MCF 10A (cell line): ENCODE results near the gene RGS4. TPM values are rescaled to one million over a fixed set of nuclear protein-coding genes. Genes with fewer than 3 reads are reported as not detected.

Source experiments
- BruUV-seq: library from RNA; stranded (reverse); fragments of 400-500 nt; replicated peaks from 2 replicates; lab custom pipeline; 2021; lab: Mats Ljungman, UMichigan
- CTCF ChIA-PET: fragments of 300-600 bp; sonication (Branson Sonifier 250); formaldehyde crosslinking; extraction: SDS; loops from one replicate; lab custom pipeline; 2021; ENCODE audit warnings: antibody characterized with exemption, inconsistent platforms; lab: Yijun Ruan, JAX
- POLR2A ChIA-PET: fragments of 300-600, 350-650 bp; sonication (Branson Sonifier 250); formaldehyde crosslinking; extraction: SDS; loops from one replicate; lab custom pipeline; 2020; ENCODE audit warnings: antibody characterized with exemption, inconsistent platforms; lab: Yijun Ruan, JAX
- DNase-seq: peaks from one replicate; pipeline ENCODE4 v3.0.0-alpha.2; 2018; ENCODE audit not compliant: unreplicated experiment
- H3K27ac Mint-ChIP-seq: one replicate; pipeline ENCODE4 v1.8.0; 2022; ENCODE audit warnings: mild to moderate bottlenecking, low read depth, mixed read lengths; ENCODE audit not compliant: unreplicated experiment
- H3K27me3 Mint-ChIP-seq: one replicate; pipeline ENCODE4 v1.8.0; 2022; ENCODE audit warnings: mixed read lengths; ENCODE audit not compliant: insufficient read depth, unreplicated experiment
- H3K36me3 Mint-ChIP-seq: one replicate; pipeline ENCODE4 v1.8.0; 2022; ENCODE audit warnings: mild to moderate bottlenecking, moderate library complexity, mixed read lengths; ENCODE audit not compliant: insufficient read depth, unreplicated experiment
- H3K4me1 Mint-ChIP-seq: one replicate; pipeline ENCODE4 v1.8.0; 2022; ENCODE audit warnings: mixed read lengths; ENCODE audit not compliant: insufficient read depth, unreplicated experiment
- H3K4me3 Mint-ChIP-seq: one replicate; pipeline ENCODE4 v1.8.0; 2022; ENCODE audit warnings: mild to moderate bottlenecking, moderate library complexity, mixed read lengths; ENCODE audit not compliant: unreplicated experiment
- H3K9me3 Mint-ChIP-seq: one replicate; pipeline ENCODE4 v1.8.0; 2022; ENCODE audit warnings: mixed read lengths; ENCODE audit not compliant: unreplicated experiment
- CTCF ChIP-seq: fragments of 200-600 bp; IDR thresholded peaks from one replicate; pipeline ENCODE4 v1.8.0; 2022; ENCODE audit warnings: antibody characterized with exemption, mild to moderate bottlenecking; ENCODE audit not compliant: unreplicated experiment
- intact Hi-C: fragments of 100-400 bp; cut with micrococcal nuclease; formaldehyde crosslinking; loops from 2 replicates; pipeline ENCODE4 v1.14.1; 2022
- total RNA-seq: library from RNA; stranded (reverse); gene quantifications from 2 replicates; pipeline ENCODE4 v1.2.3, GENCODE V29; 2022

The RGS4 gene
- total RNA-seq, 1 experiment from 2014 or later: 0.28 TPM

GRCh38 chr1:163071405-163072255, 2.5 kb downstream of the RGS4 start:
- no peak overlapping the region for H3K4me3 Mint-ChIP-seq
- H3K9me3 Mint-ChIP-seq: no peaks in the 10 kb centered on the region
- ChIA-PET POLR2A (no interaction called here), CTCF (interaction anchor here (0.5 to 8.3 kb wide), 69 partner anchors 10 to 1020 kb away, joined by 3 to 148 read pairs (median 4); partner anchors contain the start of gene CCDC190)
- peaks cover 44% of the 10 kb centered on the region for H3K27me3 Mint-ChIP-seq
- peaks cover 5% of the 10 kb centered on the region for H3K4me1 Mint-ChIP-seq
- intact Hi-C loops: loop anchor here (1.0 to 5.0 kb wide), 5 partner anchors 103 to 244 kb away; no protein-coding TSS in a partner anchor
- peak; percentile 90 for DNase-seq
- H3K27ac Mint-ChIP-seq: no peak overlapping the region
- no peaks in the 10 kb centered on the region for H3K36me3 Mint-ChIP-seq
- no TSS peak for BruUV-seq
- TF ChIP-seq CTCF: peak; percentile 88

- Mint-ChIP-seq H3K9me3 (no peaks in the 10 kb centered on the region), H3K27ac (no peak overlapping the region), H3K36me3 (no peaks in the 10 kb centered on the region), H3K4me1 (peaks cover 5% of the 10 kb centered on the region), H3K27me3 (peaks cover 34% of the 10 kb centered on the region), H3K4me3 (no peak overlapping the region)
- TF ChIP-seq CTCF: no peak
- ChIA-PET POLR2A (interaction anchor here (0.7 to 1.2 kb wide), 2 partner anchors 22 to 92 kb away, joined by 3 read pairs; no protein-coding TSS in a partner anchor), CTCF (interaction anchor here (0.5 to 8.3 kb wide), 50 partner anchors 10 to 424 kb away, joined by 3 to 148 read pairs (median 4); partner anchors contain the start of gene CCDC190)
- BruUV-seq: no TSS peak
- peak; percentile 33 for DNase-seq
- intact Hi-C loops: loop anchor here (1.0 to 5.0 kb wide), 5 partner anchors 102 to 243 kb away; no protein-coding TSS in a partner anchor
Measured at GRCh38 chr1:163072658-163073057, 3.5 kb downstream of the RGS4 start.

- no peaks in the 10 kb centered on the region for H3K9me3 Mint-ChIP-seq
- no peak for TF ChIP-seq CTCF
- POLR2A ChIA-PET: interaction anchor here (1.2 kb wide), 1 partner anchor 20 kb away, joined by 3 read pairs; no protein-coding TSS in a partner anchor
- no peaks in the 10 kb centered on the region for H3K36me3 Mint-ChIP-seq
- peaks cover 5% of the 10 kb centered on the region for H3K4me1 Mint-ChIP-seq
- no peak overlapping the region for H3K27ac Mint-ChIP-seq
- no TSS peak for BruUV-seq
- intact Hi-C loops: loop anchor here (5.0 kb wide), 2 partner anchors 137 to 182 kb away; no protein-coding TSS in a partner anchor
- CTCF ChIA-PET: interaction anchor here (0.8 to 8.3 kb wide), 15 partner anchors 12 to 1934 kb away, joined by 3 to 148 read pairs (median 6); no protein-coding TSS in a partner anchor
- no peak for DNase-seq
- peaks cover 20% of the 10 kb centered on the region for H3K27me3 Mint-ChIP-seq
- H3K4me3 Mint-ChIP-seq: no peak overlapping the region
Measured at GRCh38 chr1:163074004-163074403, 4.8 kb downstream of the RGS4 start.
